Ovary (tissue), 9 donors: ENCODE data around the gene TMEM52B. TPM values are rescaled to one million over a fixed set of nuclear protein-coding genes. Genes with fewer than 3 reads are reported as not detected.

Source experiments
- DNase-seq, 5 donors: peaks; one replicate each; pipeline ENCODE4 v3.0.0-alpha.2; 2019 to 2020
- H3K27ac ChIP-seq, 2 donors: fragments of 200-600 bp; one replicate each; pipeline versions ENCODE4 v1.5.1 to v1.8.0; 2019 to 2022
- H3K27me3 ChIP-seq: fragments of 200-600 bp; one replicate; pipeline ENCODE4 v1.8.0; 2022
- H3K36me3 ChIP-seq: fragments of 200-600 bp; sonication (generic); one replicate; pipeline ENCODE4 v1.5.1; 2019
- H3K4me1 ChIP-seq: one replicate; pipeline ENCODE4 v1.8.1; 2013; ENCODE audit warnings: mild to moderate bottlenecking, moderate library complexity; ENCODE audit not compliant: insufficient read depth
- H3K4me3 ChIP-seq: fragments of 200-600 bp; sonication (generic); one replicate; pipeline ENCODE4 v1.5.1; 2017
- H3K9me3 ChIP-seq, 2 donors: fragments of 200-600 bp in 1 of 2; sonication (generic) in 1 of 2; one replicate each; pipeline versions ENCODE4 v1.5.1 to v1.8.1; 2013 to 2019; ENCODE audit warnings: mild to moderate bottlenecking in 1 of 2, moderate library complexity in 1 of 2
- CTCF ChIP-seq, 3 donors: fragments of 450-650 bp in 2 of 3; fragments of 200-600 bp in 1 of 3; IDR thresholded peaks; one replicate each; pipeline versions ENCODE4 v1.5.1 to v1.8.0; 2016 to 2022; ENCODE audit warnings: antibody characterized with exemption in 3 of 3, mild to moderate bottlenecking in 1 of 3
- EP300 ChIP-seq: sonication (generic); formaldehyde crosslinking; IDR thresholded peaks from one replicate; pipeline ENCODE4 v1.6.1; 2017; ENCODE audit warnings: antibody characterized with exemption
- POLR2A ChIP-seq: fragments of 450-650 bp; IDR thresholded peaks from one replicate; pipeline ENCODE4 v1.6.1; 2017; ENCODE audit warnings: antibody characterized with exemption, mild to moderate bottlenecking, moderate library complexity
- WGBS, 3 donors: extraction: QIAGEN DNeasy Blood & Tissue Kit in 1 of 3; methylation state at CpG; one replicate each; pipeline versions ENCODE4 v1.1.5 to v1.1.7; 2013 to 2017; 5-methylcytosine and 5-hydroxymethylcytosine counted together
- intact Hi-C, 4 donors: fragments of 100-400 bp; cut with DNase I; formaldehyde crosslinking; loops; one replicate each; pipeline versions ENCODE4 v1.11.0 to v1.15.1; 2022 to 2023
- polyA plus RNA-seq, 2 donors: library from polyadenylated mRNA; stranded (reverse); fragments of 200-250 nt in 1 of 2; fragments of 350-450 nt in 1 of 2; fragmentation: Illumina TruSeq in 1 of 2; extraction: RNeasy Lipid Tissue Mini Kit (QIAGEN cat#74804) in 1 of 2; gene quantifications; one replicate each; pipeline ENCODE4 v1.2.3, GENCODE V29; 2013 to 2014
- total RNA-seq, 7 donors: library from RNA; depleted of rRNA in 2 of 7; stranded (reverse); fragments of >200 nt in 2 of 7; fragmentation: NEBNext Ultra II Directional in 3 of 7; extraction: Animal tissue kit (Norgen Biotek cat#: 25700) in 3 of 7; gene quantifications; one replicate each; pipeline versions ENCODE4 v1.1.0 to v1.2.4, GENCODE V29; 2016 to 2023
- donor health status: DM: no; HTN: no; CAD: no; lungs with moderate emphysema.
- donor health status: DM: no; HTN: no; CAD: no.
- donor health status: Bipolar disorder and iron deficiency.
- donor health status: DM: yes; HTN: yes; CAD: no.
- donor health status: DM: no; HTN: no; CAD: no.
- donor health status: DM: yes; HTN: yes; CAD: no.

TMEM52B gene
- total and polyA plus RNA-seq, 9 donors, result 0.04 to 0.69 (median 0.09) TPM; not detected in 5

- no peaks in the 10 kb centered on the region for H3K9me3 ChIP-seq
- H3K4me1 ChIP-seq, result no peaks in the 10 kb centered on the region
- no peak for DNase-seq
- no peak for TF ChIP-seq POLR2A
- no peak for TF ChIP-seq CTCF (IDR thresholded peaks at IDR 0.05)
- TF ChIP-seq EP300, result no peak
- intact Hi-C loops, result no loop called here
- WGBS, 3 donors, result 76 to 81% (median 77%) methylated on average over 3 of the region's 3 CpGs
- H3K27me3 ChIP-seq, result no peaks in the 10 kb centered on the region
- no peaks in the 10 kb centered on the region for H3K36me3 ChIP-seq
- H3K27ac ChIP-seq, result no peak overlapping the region
- H3K4me3 ChIP-seq, result no peak overlapping the region
Observed at GRCh38 chr12:10155966-10156365, 22.9 kb upstream of the TMEM52B start.

GRCh38 chr12:10158406-10158805 is 20.4 kb upstream of the TMEM52B start:
- DNase-seq, result no peak
- no peak for TF ChIP-seq EP300
- TF ChIP-seq CTCF (IDR thresholded peaks at IDR 0.05), result no peak
- no peak for TF ChIP-seq POLR2A
- H3K27ac ChIP-seq, result no peak overlapping the region
- H3K9me3 ChIP-seq, result no peaks in the 10 kb centered on the region
- WGBS, 3 donors, result 83 to 88% (median 85%) methylated on average over 2 of the region's 2 CpGs
- intact Hi-C loops, result no loop called here
- H3K27me3 ChIP-seq, result no peaks in the 10 kb centered on the region
- no peak overlapping the region for H3K4me3 ChIP-seq
- H3K4me1 ChIP-seq, result no peaks in the 10 kb centered on the region
- H3K36me3 ChIP-seq, result no peaks in the 10 kb centered on the region

- intact Hi-C loops, result no loop called here
- Histone ChIP-seq H3K27ac (no peak overlapping the region), H3K4me1 (no peaks in the 10 kb centered on the region), H3K9me3 (no peaks in the 10 kb centered on the region), H3K4me3 (no peak overlapping the region), H3K27me3 (no peaks in the 10 kb centered on the region), H3K36me3 (no peaks in the 10 kb centered on the region)
- WGBS, 3 donors, result 57 to 84% (median 66%) methylated on average over 3 of the region's 3 CpGs
- no peak for DNase-seq
- TF ChIP-seq CTCF (IDR thresholded peaks at IDR 0.05), result no peak
- TF ChIP-seq POLR2A, result no peak
- TF ChIP-seq EP300, result no peak
Observed at GRCh38 chr12:10159280-10159679, 19.6 kb upstream of the TMEM52B start.

- H3K9me3 ChIP-seq, result no peaks in the 10 kb centered on the region
- 48 to 57% (median 50%) methylated on average over 7 of the region's 7 CpGs for WGBS, 3 donors
- no peak overlapping the region for H3K4me3 ChIP-seq
- intact Hi-C loops, result no loop called here
- DNase-seq, result no peak
- H3K4me1 ChIP-seq, result no peaks in the 10 kb centered on the region
- H3K27ac ChIP-seq, result no peak overlapping the region
- no peak for TF ChIP-seq CTCF (IDR thresholded peaks at IDR 0.05)
- TF ChIP-seq POLR2A, result no peak
- no peak for TF ChIP-seq EP300
- no peaks in the 10 kb centered on the region for H3K36me3 ChIP-seq
- no peaks in the 10 kb centered on the region for H3K27me3 ChIP-seq
Observed at GRCh38 chr12:10160617-10161385, 18.0 kb upstream of the TMEM52B start.
